Testis (tissue), 3 donors: ENCODE data around the gene ASXL1. TPM values are rescaled to one million over a fixed set of nuclear protein-coding genes. Genes with fewer than 3 reads are reported as not detected.

ENCODE experiments used
- DNase-seq: peaks from one replicate; pipeline ENCODE4 v3.0.0-alpha.2; 2019
- H3K27ac ChIP-seq, 2 donors: fragments of 200-600 bp; sonication (generic); one replicate each; pipeline ENCODE4 v1.5.1; 2019
- H3K27me3 ChIP-seq: fragments of 200-600 bp; sonication (generic); one replicate; pipeline ENCODE4 v1.5.1; 2019
- H3K36me3 ChIP-seq: fragments of 200-600 bp; sonication (generic); one replicate; pipeline ENCODE4 v1.5.1; 2017; ENCODE audit warnings: low read depth; ENCODE audit errors: missing control alignments
- H3K4me1 ChIP-seq: fragments of 200-600 bp; sonication (generic); one replicate; pipeline ENCODE4 v1.5.1; 2019
- H3K4me3 ChIP-seq, 2 donors: fragments of 200-600 bp; sonication (generic); one replicate each; pipeline ENCODE4 v1.5.1; 2017 to 2019
- H3K9me3 ChIP-seq: fragments of 200-600 bp; sonication (generic); one replicate; pipeline ENCODE4 v1.5.1; 2017
- CTCF ChIP-seq, 3 experiments: fragments of 450-650 bp in 2 of 3; fragments of 200-600 bp in 1 of 3; sonication (generic) in 1 of 3; IDR thresholded peaks; one replicate each; pipeline ENCODE4 v1.5.1; 2016 to 2019; ENCODE audit warnings: antibody characterized with exemption in 3 of 3, mild to moderate bottlenecking in 2 of 3, moderate library complexity in 1 of 3
- POLR2A ChIP-seq: fragments of 450-650 bp; IDR thresholded peaks from one replicate; pipeline ENCODE4 v1.6.1; 2017; ENCODE audit warnings: antibody characterized with exemption, mild to moderate bottlenecking, moderate library complexity
- WGBS, 2 donors: methylation state at CpG; one replicate each; pipeline ENCODE4 v1.1.5; 2018; 5-methylcytosine and 5-hydroxymethylcytosine counted together
- intact Hi-C: fragments of 100-400 bp; cut with DNase I; formaldehyde crosslinking; loops from one replicate; pipeline ENCODE4 v1.15.1; 2023; ENCODE audit warnings: low total_unique reads
- polyA plus RNA-seq: library from polyadenylated mRNA; stranded (reverse); fragments of 350-450 nt; fragmentation: Illumina TruSeq; extraction: RNeasy Lipid Tissue Mini Kit (QIAGEN cat#74804); gene quantifications from one replicate; pipeline ENCODE4 v1.2.3, GENCODE V29; 2014; ENCODE audit warnings: low read depth, low replicate concordance; ENCODE audit not compliant: insufficient read depth
- total RNA-seq, 2 donors: library from RNA; depleted of rRNA; stranded (reverse); fragments of >200 nt; gene quantifications; one replicate each; pipeline ENCODE4 v1.2.3, GENCODE V29; 2016

The ASXL1 gene
- total and polyA plus RNA-seq, 3 donors from 2014 or later = 101 to 161 (median 125) TPM

- H3K27me3 ChIP-seq = no peaks in the 10 kb centered on the region
- intact Hi-C loops = no loop called here
- 75 to 87% methylated on average over 10 to 15 of the region's 16 CpGs for WGBS, 2 donors
- peaks cover 44% of the 10 kb centered on the region for H3K4me1 ChIP-seq
- no peak for DNase-seq
- peak overlapping the region in 1 of 2 donors; percentile 60 for H3K27ac ChIP-seq
- TF ChIP-seq CTCF (IDR thresholded peaks at IDR 0.05) = no peak
- no peak for TF ChIP-seq POLR2A
- no peaks in the 10 kb centered on the region for H3K9me3 ChIP-seq
- H3K36me3 ChIP-seq = no peaks in the 10 kb centered on the region
- H3K4me3 ChIP-seq = no peak overlapping the region
These were observed 108.8 kb downstream of the ASXL1 start for GRCh38 chr20:32466739-32467505.

GRCh38 chr20:32467506-32468312 lies 109.6 kb downstream of the ASXL1 start:
- Histone ChIP-seq H3K27ac (no peak overlapping the region), H3K9me3 (no peaks in the 10 kb centered on the region), H3K36me3 (no peaks in the 10 kb centered on the region), H3K27me3 (no peaks in the 10 kb centered on the region), H3K4me3 (no peak overlapping the region), H3K4me1 (peaks cover 44% of the 10 kb centered on the region)
- WGBS, 2 donors = 85 to 100% methylated on average over 1 to 12 of the region's 12 CpGs
- no peak for TF ChIP-seq POLR2A
- no peak for TF ChIP-seq CTCF (IDR thresholded peaks at IDR 0.05)
- no peak for DNase-seq
- intact Hi-C loops = no loop called here

- Histone ChIP-seq H3K9me3 (no peaks in the 10 kb centered on the region), H3K36me3 (no peaks in the 10 kb centered on the region), H3K27ac (no peak overlapping the region), H3K4me1 (peaks cover 45% of the 10 kb centered on the region), H3K4me3 (no peak overlapping the region), H3K27me3 (no peaks in the 10 kb centered on the region)
- 91 to 92% methylated on average over 5 to 6 of the region's 6 CpGs for WGBS, 2 donors
- intact Hi-C loops = no loop called here
- no peak for DNase-seq
- TF ChIP-seq CTCF (IDR thresholded peaks at IDR 0.05) (no peak), POLR2A (no peak)
These were observed 110.1 kb downstream of the ASXL1 start for GRCh38 chr20:32468313-32468640.

- peaks cover 45% of the 10 kb centered on the region for H3K4me1 ChIP-seq
These were observed 110.7 kb downstream of the ASXL1 start for GRCh38 chr20:32468860-32469259.

More at GRCh38 chr20:32468860-32469259, 110.7 kb downstream of the ASXL1 start:
- no peak overlapping the region for H3K27ac ChIP-seq
- no peaks in the 10 kb centered on the region for H3K27me3 ChIP-seq
- DNase-seq = no peak
- intact Hi-C loops = no loop called here
- no peaks in the 10 kb centered on the region for H3K36me3 ChIP-seq
- TF ChIP-seq POLR2A = no peak
- no peak for TF ChIP-seq CTCF (IDR thresholded peaks at IDR 0.05)
- WGBS, 2 donors = 77 to 88% methylated on average over 7 of the region's 7 CpGs
- no peaks in the 10 kb centered on the region for H3K9me3 ChIP-seq
- no peak overlapping the region for H3K4me3 ChIP-seq
